KMS-11 (cell line): ENCODE results near the gene FBXO28.

Source experiments
- H2AFZ ChIP-seq: fragments of 200-600 bp; sonication (generic); 2 replicates; pipeline ENCODE4 v1.6.1; 2016; ENCODE audit warnings: antibody characterized with exemption, mixed run types, low read depth
- H3K27ac ChIP-seq: fragments of 200-600 bp; sonication (generic); 2 replicates; pipeline ENCODE4 v1.6.1; 2016; ENCODE audit warnings: mild to moderate bottlenecking, mixed run types
- H3K27me3 ChIP-seq: fragments of 200-600 bp; sonication (generic); 2 replicates; pipeline ENCODE4 v1.6.1; 2017; ENCODE audit warnings: mild to moderate bottlenecking, low read depth, mixed run types, moderate library complexity; ENCODE audit not compliant: insufficient read depth
- H3K36me3 ChIP-seq: fragments of 200-600 bp; sonication (generic); 2 replicates; pipeline ENCODE4 v1.6.1; 2017; ENCODE audit warnings: mild to moderate bottlenecking, mixed run types; ENCODE audit not compliant: insufficient read depth
- H3K4me1 ChIP-seq: fragments of 200-600 bp; sonication (generic); 2 replicates; pipeline ENCODE4 v1.6.1; 2016; ENCODE audit warnings: mild to moderate bottlenecking, low read depth, mixed run types; ENCODE audit not compliant: poor library complexity, severe bottlenecking
- H3K4me2 ChIP-seq: fragments of 200-600 bp; sonication (generic); 2 replicates; pipeline ENCODE4 v1.7.0; 2016; ENCODE audit warnings: mild to moderate bottlenecking, mixed run types
- H3K4me3 ChIP-seq: fragments of 200-600 bp; sonication (generic); IDR thresholded peaks from 2 replicates; pipeline ENCODE4 v1.6.1; 2017; ENCODE audit warnings: low read depth, low read length, mixed read lengths; ENCODE audit not compliant: insufficient read depth
- H3K79me2 ChIP-seq: fragments of 200-600 bp; sonication (generic); 2 replicates; pipeline ENCODE4 v1.6.1; 2016; ENCODE audit warnings: low read depth, mixed run types; ENCODE audit not compliant: insufficient read depth
- H3K9ac ChIP-seq: fragments of 200-600 bp; sonication (generic); 2 replicates; pipeline ENCODE4 v1.6.1; 2016; ENCODE audit warnings: mild to moderate bottlenecking, mixed run types
- H4K20me1 ChIP-seq: fragments of 200-600 bp; sonication (generic); 2 replicates; pipeline ENCODE4 v1.6.1; 2016; ENCODE audit warnings: mild to moderate bottlenecking, mixed run types; ENCODE audit not compliant: insufficient read depth
- TF ChIP-seq, protein P1 (sequence below): fragments of 200-600 bp; sonication (generic); conservative IDR thresholded peaks from 2 replicates; pipeline ENCODE4 v1.6.1; 2017; ENCODE audit warnings: low read depth, mild to moderate bottlenecking, antibody characterized with exemption, low read length, moderate library complexity, mixed read lengths

FBXO28 gene

DNA sequence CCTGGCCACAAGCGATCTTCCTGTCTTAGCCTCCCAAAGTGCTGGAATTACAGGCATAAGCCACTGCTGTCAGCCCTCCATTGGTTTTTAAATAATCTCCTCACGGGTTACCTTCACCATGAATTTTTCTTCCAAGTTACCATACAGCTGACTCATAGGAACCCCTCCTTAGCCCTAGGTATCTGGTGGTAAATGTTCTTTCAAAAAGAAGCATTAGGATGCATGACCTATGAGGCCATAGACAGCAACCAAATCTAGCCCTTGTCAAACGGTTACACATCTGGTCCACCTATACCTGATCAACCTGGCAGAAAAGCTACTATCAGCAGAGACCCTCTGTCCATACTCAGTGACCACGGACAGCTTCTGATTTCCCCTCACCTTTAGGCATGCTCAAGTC is 56.4 kb downstream of the FBXO28 start:
- no peaks in the 10 kb centered on the region for H3K27me3 ChIP-seq
- H3K36me3 ChIP-seq, result no peaks in the 10 kb centered on the region
- H3K4me2 ChIP-seq, result no peak overlapping the region
- no peak overlapping the region for H3K4me3 ChIP-seq
- H2AFZ ChIP-seq, result no peak overlapping the region
- no peaks in the 10 kb centered on the region for H3K79me2 ChIP-seq
- no peaks in the 10 kb centered on the region for H3K4me1 ChIP-seq
- H4K20me1 ChIP-seq, result no peaks in the 10 kb centered on the region
- TF ChIP-seq, protein P1, sequence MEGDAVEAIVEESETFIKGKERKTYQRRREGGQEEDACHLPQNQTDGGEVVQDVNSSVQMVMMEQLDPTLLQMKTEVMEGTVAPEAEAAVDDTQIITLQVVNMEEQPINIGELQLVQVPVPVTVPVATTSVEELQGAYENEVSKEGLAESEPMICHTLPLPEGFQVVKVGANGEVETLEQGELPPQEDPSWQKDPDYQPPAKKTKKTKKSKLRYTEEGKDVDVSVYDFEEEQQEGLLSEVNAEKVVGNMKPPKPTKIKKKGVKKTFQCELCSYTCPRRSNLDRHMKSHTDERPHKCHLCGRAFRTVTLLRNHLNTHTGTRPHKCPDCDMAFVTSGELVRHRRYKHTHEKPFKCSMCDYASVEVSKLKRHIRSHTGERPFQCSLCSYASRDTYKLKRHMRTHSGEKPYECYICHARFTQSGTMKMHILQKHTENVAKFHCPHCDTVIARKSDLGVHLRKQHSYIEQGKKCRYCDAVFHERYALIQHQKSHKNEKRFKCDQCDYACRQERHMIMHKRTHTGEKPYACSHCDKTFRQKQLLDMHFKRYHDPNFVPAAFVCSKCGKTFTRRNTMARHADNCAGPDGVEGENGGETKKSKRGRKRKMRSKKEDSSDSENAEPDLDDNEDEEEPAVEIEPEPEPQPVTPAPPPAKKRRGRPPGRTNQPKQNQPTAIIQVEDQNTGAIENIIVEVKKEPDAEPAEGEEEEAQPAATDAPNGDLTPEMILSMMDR, result no peak
- H3K9ac ChIP-seq, result no peak overlapping the region
- no peak overlapping the region for H3K27ac ChIP-seq

DNA sequence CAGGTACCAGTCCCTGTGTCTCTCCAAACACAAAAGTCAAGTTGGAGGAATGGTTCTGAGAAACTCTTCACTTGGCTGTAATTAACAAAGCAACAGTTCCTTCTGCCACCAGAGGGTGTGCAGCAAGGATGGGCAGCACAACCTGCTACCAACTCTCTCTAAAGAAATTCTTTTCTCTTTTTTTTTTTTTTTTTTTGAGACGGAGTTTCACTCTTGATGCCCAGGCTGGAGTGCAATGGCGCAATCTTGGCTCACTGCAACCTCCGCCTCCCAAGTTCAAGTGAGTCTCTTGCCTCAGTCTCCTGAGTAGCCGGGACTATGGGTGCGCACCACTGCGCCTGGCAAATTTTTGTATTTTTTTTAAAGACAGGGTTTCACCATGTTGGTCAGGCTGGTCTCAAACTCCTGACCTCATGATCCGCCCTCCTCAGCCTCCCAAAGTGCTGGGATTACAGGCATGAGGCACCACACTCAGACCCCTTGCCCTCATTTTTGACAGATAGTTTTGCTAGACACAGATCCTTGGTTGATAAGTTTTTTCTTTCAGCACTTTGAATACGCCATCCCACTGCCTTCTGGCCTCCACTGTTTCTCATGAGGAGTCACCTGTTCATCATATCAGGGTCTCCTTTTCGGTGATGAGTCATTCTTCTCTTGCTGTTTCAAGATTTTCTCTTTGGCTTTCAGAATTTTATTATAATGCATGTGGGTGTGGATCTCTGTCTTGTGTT is 57.0 kb downstream of the FBXO28 start:
- no peaks in the 10 kb centered on the region for H4K20me1 ChIP-seq
- H3K4me1 ChIP-seq, result no peaks in the 10 kb centered on the region
- H3K9ac ChIP-seq, result no peak overlapping the region
- no peaks in the 10 kb centered on the region for H3K79me2 ChIP-seq
- H3K27ac ChIP-seq, result no peak overlapping the region
- no peaks in the 10 kb centered on the region for H3K36me3 ChIP-seq
- no peaks in the 10 kb centered on the region for H3K27me3 ChIP-seq
- no peak overlapping the region for H3K4me3 ChIP-seq
- no peak overlapping the region for H2AFZ ChIP-seq
- H3K4me2 ChIP-seq, result no peak overlapping the region
- TF ChIP-seq, protein P1, result peak; percentile 44; the same call in 1 of the 2 replicates

DNA sequence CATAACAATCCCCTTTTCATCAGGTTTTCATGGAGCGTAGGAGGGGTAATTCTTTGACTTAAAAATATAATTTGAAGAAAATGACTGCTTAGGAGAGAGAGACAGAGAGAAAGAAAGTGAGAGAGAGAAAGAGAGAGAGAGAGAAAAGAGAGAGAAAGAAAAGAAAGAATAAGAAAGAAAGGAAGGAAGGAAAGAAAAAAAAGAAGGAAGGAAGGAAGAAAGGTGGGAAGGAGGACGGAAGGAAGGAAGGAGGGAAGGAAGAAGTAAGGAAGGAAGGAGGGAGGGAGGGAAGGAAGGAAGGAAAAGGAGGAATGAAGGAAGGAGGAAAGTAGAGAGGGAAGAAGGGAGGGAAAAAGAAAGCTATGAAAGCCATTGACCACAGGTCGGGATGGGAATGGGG is 58.3 kb downstream of the FBXO28 start:
- no peaks in the 10 kb centered on the region for H3K79me2 ChIP-seq
- no peak overlapping the region for H3K4me3 ChIP-seq
- H3K27me3 ChIP-seq, result no peaks in the 10 kb centered on the region
- H2AFZ ChIP-seq, result no peak overlapping the region
- no peak overlapping the region for H3K27ac ChIP-seq
- H4K20me1 ChIP-seq, result no peaks in the 10 kb centered on the region
- no peaks in the 10 kb centered on the region for H3K4me1 ChIP-seq
- no peak overlapping the region for H3K4me2 ChIP-seq
- H3K9ac ChIP-seq, result no peak overlapping the region
- TF ChIP-seq, protein P1, result no peak
- no peaks in the 10 kb centered on the region for H3K36me3 ChIP-seq

DNA sequence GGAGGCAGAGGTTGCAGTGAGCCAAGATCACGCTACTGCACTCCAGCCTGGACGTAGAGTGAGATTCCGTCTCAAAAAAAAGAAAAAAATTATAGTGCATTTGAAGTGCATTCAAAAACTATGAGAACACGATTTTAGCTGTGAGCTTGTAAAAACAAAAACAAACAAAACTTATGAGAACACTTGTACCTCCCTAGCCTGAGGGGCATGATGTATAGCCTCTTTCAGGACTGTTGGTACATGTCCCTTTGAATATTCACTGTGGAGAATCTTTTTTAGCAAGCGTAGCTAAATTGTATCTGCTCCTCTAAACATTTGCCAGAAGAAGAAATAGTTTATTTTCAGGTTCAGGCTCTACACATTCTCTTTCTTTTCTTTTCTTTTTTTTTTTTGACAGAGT is 59.6 kb downstream of the FBXO28 start:
- H3K27ac ChIP-seq, result no peak overlapping the region
- H3K4me3 ChIP-seq, result no peak overlapping the region
- H3K27me3 ChIP-seq, result no peaks in the 10 kb centered on the region
- no peak overlapping the region for H3K9ac ChIP-seq
- H3K4me1 ChIP-seq, result no peaks in the 10 kb centered on the region
- TF ChIP-seq, protein P1, result no peak
- H3K36me3 ChIP-seq, result no peaks in the 10 kb centered on the region
- no peaks in the 10 kb centered on the region for H4K20me1 ChIP-seq
- H3K79me2 ChIP-seq, result no peaks in the 10 kb centered on the region
- no peak overlapping the region for H2AFZ ChIP-seq
- no peak overlapping the region for H3K4me2 ChIP-seq
